Small intestine (tissue), 7 donors: ENCODE measurements around the gene MARK3. TPM values are rescaled to one million over a fixed set of nuclear protein-coding genes. Genes with fewer than 3 reads are reported as not detected.

Experiments
- DNase-seq, 2 donors: peaks; one replicate each; pipeline versions ENCODE4 v3.0.0 to v3.0.0-alpha.2; 2013
- FAIRE-seq: peaks from 2 replicates; lab custom pipeline; 2012; peaks lifted over from hg19 to GRCh38; lab: Jason Lieb, UNC
- H3K27ac ChIP-seq, 3 donors: one replicate each; pipeline ENCODE4 v1.5.1; 2013; ENCODE audit warnings: low read length in 2 of 3, mild to moderate bottlenecking in 2 of 3, control low read depth in 1 of 3, inconsistent platforms in 1 of 3, low read depth in 1 of 3, moderate library complexity in 1 of 3
- H3K27me3 ChIP-seq, 3 donors: one replicate each; pipeline ENCODE4 v1.6.1; 2013; ENCODE audit warnings: low read length in 3 of 3, inconsistent platforms in 1 of 3; ENCODE audit not compliant: control insufficient read depth in 3 of 3, insufficient read depth in 3 of 3
- H3K36me3 ChIP-seq, 3 donors: one replicate each; pipeline ENCODE4 v1.6.1; 2013; ENCODE audit warnings: low read length in 3 of 3, inconsistent platforms in 1 of 3, low read depth in 1 of 3, mild to moderate bottlenecking in 1 of 3, moderate library complexity in 1 of 3; ENCODE audit not compliant: control insufficient read depth in 3 of 3, insufficient read depth in 2 of 3
- H3K4me1 ChIP-seq, 3 donors: one replicate each; pipeline ENCODE4 v1.6.1; 2013; ENCODE audit warnings: low read length in 2 of 3, inconsistent platforms in 1 of 3, low read depth in 1 of 3, mild to moderate bottlenecking in 1 of 3, moderate library complexity in 1 of 3; ENCODE audit not compliant: control insufficient read depth in 3 of 3, insufficient read depth in 2 of 3
- H3K4me3 ChIP-seq, 3 donors: one replicate each; pipeline ENCODE4 v1.5.1; 2013; ENCODE audit warnings: low read length in 3 of 3, control low read depth in 1 of 3, inconsistent platforms in 1 of 3, low read depth in 1 of 3, mild to moderate bottlenecking in 1 of 3, moderate library complexity in 1 of 3
- H3K9me3 ChIP-seq, 2 donors: one replicate each; pipeline ENCODE4 v1.6.1; 2013; ENCODE audit warnings: low read depth in 1 of 2, low read length in 1 of 2; ENCODE audit not compliant: control insufficient read depth in 2 of 2, insufficient read depth in 1 of 2
- WGBS, 3 donors: extraction: QIAGEN DNeasy Blood & Tissue Kit; methylation state at CpG; one replicate each; pipeline ENCODE4 v1.1.7; 2013; 5-methylcytosine and 5-hydroxymethylcytosine counted together
- polyA plus RNA-seq, 4 donors: library from polyadenylated mRNA; stranded (reverse) in 3 of 4; unstranded in 1 of 4; fragments of 200-250 nt in 3 of 4; fragments of 120-200 nt in 1 of 4; gene quantifications; one replicate each; pipeline versions ENCODE4 v1.2.1 to v1.2.3, GENCODE V29; 2013
- donor health status: healthy with polysubstance abuse.
- donor health status: control.
- donor health status: control.
- donor health status: Bipolar disorder and iron deficiency.
- donor health status: healthy.

MARK3 gene
- polyA plus RNA-seq, 4 donors = 37.7 to 67.8 (median 60.6) TPM

DNA sequence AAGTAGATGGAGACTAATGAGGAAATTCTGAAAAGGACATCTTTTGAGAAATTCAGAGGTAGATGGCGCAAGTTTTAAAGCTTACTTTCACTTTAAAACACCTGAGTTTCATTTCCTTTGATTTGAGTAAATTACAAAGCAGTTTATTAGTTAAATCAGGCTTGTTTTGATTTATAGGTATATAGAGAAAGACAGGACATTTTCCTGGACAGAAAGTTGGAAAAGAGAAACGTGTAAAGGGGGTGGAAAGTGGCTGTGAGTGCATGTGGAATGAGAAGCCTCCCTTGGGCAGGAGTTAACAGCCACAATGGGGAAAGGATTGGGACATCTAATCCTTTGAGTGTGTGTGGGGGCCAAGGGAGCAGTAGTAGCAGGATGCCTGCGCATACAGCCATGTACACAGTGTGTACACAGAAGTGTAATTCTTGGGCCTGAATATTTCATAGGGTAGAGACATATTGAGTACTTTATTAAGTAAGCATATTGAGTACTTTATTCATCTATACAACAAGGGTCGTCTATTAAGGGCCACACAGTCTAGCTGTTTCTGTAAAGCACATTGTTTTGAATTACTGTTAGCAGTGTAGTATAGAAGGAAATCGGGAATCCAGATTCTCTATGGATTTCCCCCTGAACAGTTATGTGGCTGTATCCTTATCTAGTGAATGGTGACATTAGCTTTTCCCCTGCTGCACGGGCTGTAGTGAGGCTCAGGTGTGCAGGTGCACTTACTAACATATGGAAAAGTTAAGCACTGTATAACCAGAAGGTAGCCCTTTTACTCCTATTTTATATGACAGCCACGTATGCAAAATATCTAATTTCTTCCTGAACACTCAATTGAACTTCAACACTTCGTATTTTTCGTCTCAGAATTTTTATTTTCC lies 19.1 kb downstream of the MARK3 start:
- Histone ChIP-seq H3K4me1 (peaks cover 0 to 25% (median 2%) of the 10 kb centered on the region in 3 donors), H3K36me3 (peaks cover 3 to 27% (median 3%) of the 10 kb centered on the region in 3 donors), H3K27ac (peak overlapping the region in 2 of 3 donors; percentile 17 to 76), H3K4me3 (no peak overlapping the region), H3K9me3 (no peaks in the 10 kb centered on the region), H3K27me3 (no peaks in the 10 kb centered on the region)
- no peak for FAIRE-seq
- WGBS, 3 donors = 31 to 48% (median 36%) methylated on average over 9 of the region's 9 CpGs
- peak in 1 of 2 donors; percentile 18 for DNase-seq

DNA sequence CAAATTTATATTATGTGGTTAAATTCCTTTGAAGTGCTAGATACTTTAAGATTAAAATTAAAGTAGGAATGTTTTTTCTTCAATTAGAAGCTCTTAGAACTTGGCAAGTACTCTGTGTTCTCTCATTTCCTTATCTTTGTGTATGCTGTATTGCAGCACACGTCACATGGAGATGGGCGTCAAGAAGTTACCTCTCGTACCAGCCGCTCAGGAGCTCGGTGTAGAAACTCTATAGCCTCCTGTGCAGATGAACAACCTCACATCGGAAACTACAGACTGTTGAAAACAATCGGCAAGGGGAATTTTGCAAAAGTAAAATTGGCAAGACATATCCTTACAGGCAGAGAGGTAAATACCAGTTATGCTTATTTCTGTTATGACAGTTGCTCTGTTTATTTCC lies 19.7 kb downstream of the MARK3 start:
- Histone ChIP-seq H3K4me3 (no peak overlapping the region), H3K36me3 (peaks cover 3 to 28% (median 3%) of the 10 kb centered on the region in 3 donors), H3K27ac (no peak overlapping the region), H3K9me3 (no peaks in the 10 kb centered on the region), H3K27me3 (no peaks in the 10 kb centered on the region), H3K4me1 (peaks cover 0 to 25% (median 2%) of the 10 kb centered on the region in 3 donors)
- peak in 1 of 2 donors; percentile 80 for DNase-seq
- FAIRE-seq = no peak
- 25 to 60% (median 35%) methylated on average over 7 of the region's 7 CpGs for WGBS, 3 donors

DNA sequence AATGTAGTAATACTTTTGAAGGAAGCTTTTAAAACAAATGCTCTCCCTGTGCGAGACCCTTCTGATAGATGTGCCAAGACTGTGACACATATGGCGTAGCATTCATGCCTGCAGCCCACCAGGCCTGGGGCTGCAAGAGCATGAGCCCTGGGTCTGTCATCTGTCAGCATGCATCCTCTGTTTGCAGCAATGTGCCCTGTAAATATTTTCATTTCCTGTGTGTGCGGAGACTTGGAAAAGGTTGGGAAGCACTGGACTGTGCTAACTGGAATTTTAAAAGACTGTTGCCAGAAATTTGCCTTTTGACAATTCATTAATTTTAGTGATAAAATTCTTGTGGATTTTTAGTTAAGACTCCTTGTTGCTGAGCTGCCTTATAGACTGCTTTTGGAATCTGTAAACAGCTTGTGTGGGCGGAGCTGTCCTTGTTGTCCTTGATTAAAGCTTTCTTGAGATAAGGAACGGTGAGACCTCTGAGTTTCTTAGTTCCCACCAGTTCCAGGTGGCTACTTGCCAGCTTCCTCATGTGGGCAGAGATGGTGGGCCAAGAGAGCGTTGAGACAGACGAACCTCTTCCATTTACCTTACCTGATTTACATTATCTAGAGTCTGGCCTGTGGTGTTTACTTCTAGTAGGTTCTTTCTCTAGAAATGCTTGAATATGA lies 23.4 kb downstream of the MARK3 start:
- FAIRE-seq = no peak
- H3K9me3 ChIP-seq = no peaks in the 10 kb centered on the region
- H3K27me3 ChIP-seq = no peaks in the 10 kb centered on the region
- WGBS, 3 donors = 50 to 60% (median 55%) methylated on average over 7 of the region's 7 CpGs
- H3K27ac ChIP-seq = peak overlapping the region in 1 of 3 donors; percentile 54
- DNase-seq = peak in 1 of 2 donors; percentile 29
- H3K4me1 ChIP-seq = peaks cover 0 to 9% (median 2%) of the 10 kb centered on the region in 3 donors
- H3K36me3 ChIP-seq = peaks cover 3 to 53% (median 4%) of the 10 kb centered on the region in 3 donors
- no peak overlapping the region for H3K4me3 ChIP-seq

DNA sequence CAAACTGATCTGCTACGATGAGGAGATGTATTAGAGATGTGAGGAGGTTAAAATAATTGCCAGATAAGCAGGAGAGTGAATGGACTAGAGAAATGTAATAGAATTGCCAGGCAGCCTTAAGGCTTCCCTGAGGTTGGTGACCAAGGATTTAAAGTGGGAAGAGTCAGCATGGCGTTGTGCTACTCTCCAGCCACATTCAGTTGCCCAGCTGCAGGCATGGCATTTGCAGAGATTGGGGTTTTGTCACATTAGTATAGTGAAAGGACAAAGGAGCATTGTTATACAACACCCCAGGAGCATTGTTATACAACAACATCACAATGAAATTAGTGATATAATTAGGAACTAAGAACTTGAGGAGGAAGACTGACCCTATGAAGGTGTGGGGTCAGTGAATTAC lies 31.7 kb downstream of the MARK3 start:
- DNase-seq (no peak), FAIRE-seq (no peak)
- Histone ChIP-seq H3K27me3 (no peaks in the 10 kb centered on the region), H3K4me1 (peaks cover 0 to 2% (median 0%) of the 10 kb centered on the region in 3 donors), H3K27ac (no peak overlapping the region), H3K4me3 (no peak overlapping the region), H3K9me3 (no peaks in the 10 kb centered on the region), H3K36me3 (peaks cover 3 to 21% (median 5%) of the 10 kb centered on the region in 3 donors)
- WGBS, 3 donors = 93 to 98% (median 93%) methylated on average over 2 of the region's 2 CpGs

DNA sequence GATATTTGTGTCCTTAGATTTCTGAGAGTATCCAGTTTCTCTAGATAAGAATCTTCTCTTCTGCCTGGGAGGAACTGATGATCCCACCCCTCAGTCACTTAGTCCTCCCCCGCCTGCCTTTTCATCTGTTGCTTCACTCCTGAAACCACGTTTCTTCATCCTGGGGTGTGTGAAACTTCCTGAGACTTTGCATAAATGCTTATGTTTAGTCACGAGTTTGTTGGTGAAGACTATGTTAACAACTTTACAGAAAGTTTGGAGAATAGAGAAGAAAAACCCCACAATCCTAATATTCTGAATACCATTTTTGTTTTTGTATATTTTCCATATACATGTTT lies 33.2 kb downstream of the MARK3 start:
- DNase-seq (no peak), FAIRE-seq (no peak)
- peaks cover 0 to 2% (median 0%) of the 10 kb centered on the region in 3 donors for H3K4me1 ChIP-seq
- no peaks in the 10 kb centered on the region for H3K27me3 ChIP-seq
- no peak overlapping the region for H3K27ac ChIP-seq
- no peaks in the 10 kb centered on the region for H3K9me3 ChIP-seq
- H3K4me3 ChIP-seq = no peak overlapping the region
- peaks cover 3 to 17% (median 5%) of the 10 kb centered on the region in 3 donors for H3K36me3 ChIP-seq
- 65 to 81% (median 73%) methylated on average over 3 of the region's 3 CpGs for WGBS, 3 donors

DNA sequence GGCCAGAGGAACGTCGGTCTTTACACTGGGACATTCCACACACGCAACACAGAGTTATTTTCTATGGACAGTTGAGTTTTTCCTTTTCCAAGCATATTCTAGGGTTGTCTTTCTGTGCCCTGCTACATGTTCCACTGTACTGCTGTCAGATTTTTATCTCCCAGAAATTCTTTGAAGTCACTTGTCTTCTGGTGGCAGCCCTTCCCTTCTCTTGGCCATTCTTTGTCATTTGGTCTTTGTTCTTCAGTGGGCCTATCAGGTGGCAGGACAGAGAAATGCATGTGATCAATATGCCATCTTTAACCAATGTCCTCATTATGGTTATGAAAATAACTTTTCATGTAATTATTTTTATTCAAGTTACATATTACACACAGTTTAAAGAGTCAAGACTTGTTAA lies 36.3 kb downstream of the MARK3 start:
- no peaks in the 10 kb centered on the region for H3K27me3 ChIP-seq
- H3K4me3 ChIP-seq = no peak overlapping the region
- no peaks in the 10 kb centered on the region for H3K9me3 ChIP-seq
- H3K36me3 ChIP-seq = peaks cover 0 to 13% (median 3%) of the 10 kb centered on the region in 3 donors
- DNase-seq (no peak), FAIRE-seq (no peak)
- peaks cover 0 to 2% (median 0%) of the 10 kb centered on the region in 3 donors for H3K4me1 ChIP-seq
- WGBS, 3 donors = 94 to 97% (median 96%) methylated on average over 3 of the region's 3 CpGs
- H3K27ac ChIP-seq = no peak overlapping the region

DNA sequence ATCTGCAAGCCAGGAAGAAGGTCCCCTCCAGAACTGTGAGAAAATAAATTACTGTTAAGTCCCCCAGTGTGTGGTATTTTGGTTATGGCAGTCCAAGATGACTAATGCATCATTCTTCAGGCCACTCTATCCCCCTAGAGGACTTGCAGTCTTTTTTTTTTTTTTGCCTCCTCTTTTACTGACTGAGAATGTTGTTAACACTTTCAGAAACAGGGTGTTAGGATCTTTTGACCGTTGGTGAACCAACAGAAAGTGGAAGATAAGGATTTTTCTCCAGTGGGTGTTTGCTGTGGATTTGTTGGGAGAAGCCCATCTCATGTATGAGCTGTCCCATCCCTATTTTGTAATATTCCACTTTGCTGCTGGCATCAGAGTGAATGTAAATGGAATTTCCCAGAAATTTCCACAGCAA lies 37.8 kb downstream of the MARK3 start:
- Histone ChIP-seq H3K27ac (peak overlapping the region in 1 of 3 donors; percentile 12), H3K9me3 (no peaks in the 10 kb centered on the region), H3K36me3 (peaks cover 0 to 11% (median 0%) of the 10 kb centered on the region in 3 donors), H3K4me1 (peaks cover 0 to 9% (median 0%) of the 10 kb centered on the region in 3 donors), H3K4me3 (no peak overlapping the region), H3K27me3 (no peaks in the 10 kb centered on the region)
- FAIRE-seq = no peak
- no peak for DNase-seq
- WGBS, 3 donors = 60 to 94% (median 70%) methylated on average over 1 of the region's 1 CpG
